AG04450 (cell line): ENCODE data around the gene ITPR1. TPM values are rescaled to one million over a fixed set of nuclear protein-coding genes. Genes with fewer than 3 reads are reported as not detected.

ENCODE experiments used
- CTCF ChIA-PET: fragments of 300-600, 350-600 bp; formaldehyde crosslinking; extraction: SDS; loops from one replicate; lab custom pipeline; 2022; ENCODE audit warnings: antibody characterized with exemption, inconsistent platforms; lab: Charles Lee
- POLR2A ChIA-PET: fragments of 350-600 bp; formaldehyde crosslinking; extraction: SDS; loops from one replicate; lab custom pipeline; 2021; ENCODE audit warnings: antibody characterized with exemption, inconsistent platforms; lab: Yijun Ruan, JAX
- DNase-seq: peaks from one replicate; pipeline ENCODE4 v3.0.0-alpha.2; 2011; ENCODE audit warnings: low read depth, low spot score
- H3K27ac ChIP-seq: one replicate; pipeline ENCODE4 v1.5.1; 2012; ENCODE audit warnings: low read depth, low read length, control low read depth
- H3K27me3 ChIP-seq: one replicate; pipeline ENCODE4 v1.6.0; 2012; ENCODE audit warnings: low read length; ENCODE audit not compliant: control insufficient read depth, insufficient read depth
- H3K4me3 ChIP-seq: 2 replicates; pipeline ENCODE4 v1.5.1; 2011; ENCODE audit warnings: mild to moderate bottlenecking, low read depth, low read length, control low read depth
- H3K9me3 ChIP-seq: 2 replicates; pipeline ENCODE4 v1.5.1; 2012; ENCODE audit warnings: low read length; ENCODE audit not compliant: control insufficient read depth, insufficient read depth
- CTCF ChIP-seq: IDR thresholded peaks from 2 replicates; pipeline ENCODE4 v1.5.1; 2011; ENCODE audit warnings: low read depth, low read length, control low read depth, inconsistent platforms
- polyA plus RNA-seq: library from polyadenylated mRNA; depleted of rRNA; stranded (reverse); fragments of >200 nt; gene quantifications from 2 replicates; pipeline ENCODE4 v1.2.3, GENCODE V29; 2011

Gene ITPR1
- polyA plus RNA-seq, 1 experiment, result 7.4 TPM

DNA sequence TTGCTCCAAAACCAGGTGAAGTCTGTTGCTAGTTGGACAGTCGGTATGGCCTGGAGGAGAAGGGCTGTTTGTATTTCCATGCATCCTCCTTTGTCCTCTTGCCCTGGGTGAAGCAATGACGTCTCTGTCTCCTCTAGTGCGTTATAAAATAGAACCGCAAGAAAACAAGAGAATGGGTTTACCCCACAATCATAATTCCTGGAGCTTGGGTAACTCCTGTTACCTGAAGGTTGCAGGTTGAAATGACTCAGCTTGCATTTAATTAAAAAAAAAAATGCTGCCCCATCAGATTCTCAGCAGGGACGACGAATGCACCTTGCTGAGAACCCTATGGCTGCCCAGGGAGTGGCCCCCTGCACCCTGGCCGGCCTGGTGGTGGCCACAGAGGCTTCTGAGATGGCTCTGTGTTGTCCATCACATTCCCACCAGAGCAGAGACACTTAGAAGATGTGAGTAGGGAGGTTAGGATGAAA is 257.9 kb downstream of the ITPR1 start:
- Histone ChIP-seq H3K9me3 (peaks cover 8% of the 10 kb centered on the region), H3K4me3 (no peak overlapping the region), H3K27ac (peak overlapping the region; percentile 31), H3K27me3 (peaks cover 12% of the 10 kb centered on the region)
- no peak for DNase-seq
- POLR2A ChIA-PET, result interaction anchor here (0.6 to 0.7 kb wide), 2 partner anchors 71 to 103 kb away, joined by 5 to 7 read pairs; no protein-coding TSS in a partner anchor
- TF ChIP-seq CTCF, result no peak
- CTCF ChIA-PET, result interaction anchor here (0.6 to 1.6 kb wide), 3 partner anchors 21 to 226 kb away, joined by 3 to 4 read pairs (median 3); no protein-coding TSS in a partner anchor

- TF ChIP-seq CTCF, result no peak
- POLR2A ChIA-PET, result interaction anchor here (0.6 kb wide), 1 partner anchor 103 kb away, joined by 7 read pairs; no protein-coding TSS in a partner anchor
- no peak overlapping the region for H3K4me3 ChIP-seq
- DNase-seq, result peak; percentile 61
- peak overlapping the region; percentile 52 for H3K27ac ChIP-seq
- CTCF ChIA-PET, result interaction anchor here (1.3 kb wide), 1 partner anchor 225 kb away, joined by 3 read pairs; no protein-coding TSS in a partner anchor
- H3K27me3 ChIP-seq, result peaks cover 12% of the 10 kb centered on the region
- H3K9me3 ChIP-seq, result peaks cover 5% of the 10 kb centered on the region
Measured at GRCh38 chr3:4751502-4752101, 258.5 kb downstream of the ITPR1 start.

DNA sequence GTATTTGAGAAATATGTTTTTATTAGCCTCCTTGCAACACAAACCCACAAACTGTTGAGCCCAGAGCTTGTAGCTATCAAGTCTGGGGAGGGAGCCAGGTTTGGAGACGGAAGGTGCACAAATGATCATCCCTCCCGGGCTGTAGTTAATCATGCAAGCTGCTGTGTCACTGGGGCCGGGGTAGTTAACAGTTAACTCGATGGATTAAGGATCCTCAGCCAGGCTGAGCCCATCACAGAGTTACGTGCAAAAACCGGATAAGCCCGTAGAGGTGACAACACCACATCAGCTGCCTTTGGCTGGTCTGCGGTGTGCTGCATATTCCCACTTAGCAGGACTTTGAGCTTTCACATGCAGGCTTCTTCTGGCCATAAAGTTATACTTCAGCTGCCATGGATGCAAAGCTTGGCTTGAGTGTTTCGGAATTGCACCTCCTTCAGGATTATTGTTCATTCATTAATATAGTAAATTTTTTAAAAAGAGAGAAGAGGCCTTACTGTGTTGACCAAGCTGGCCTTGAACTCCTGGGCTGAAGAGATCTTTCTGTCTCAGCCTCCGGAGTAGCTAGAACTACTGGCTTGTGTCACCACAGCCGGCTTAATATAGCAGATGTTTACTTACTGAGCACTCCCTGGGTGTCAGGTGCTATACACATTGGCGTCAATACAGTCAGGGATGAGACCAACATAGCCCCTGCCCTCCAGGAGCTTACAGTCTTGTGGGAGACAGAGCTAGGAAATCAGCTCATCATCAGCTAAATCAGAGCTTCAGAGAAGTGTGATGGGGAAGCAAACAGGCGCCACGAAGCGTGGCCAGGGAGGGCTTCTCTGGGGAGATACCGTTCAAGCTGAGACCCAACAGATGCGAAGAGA is 259.3 kb downstream of the ITPR1 start:
- DNase-seq, result no peak
- POLR2A ChIA-PET, result no interaction called here

GRCh38 chr3:4753073-4753691 is 260.0 kb downstream of the ITPR1 start:
- ChIA-PET POLR2A (no interaction called here), CTCF (no interaction called here)
- peaks cover 12% of the 10 kb centered on the region for H3K27me3 ChIP-seq
- H3K27ac ChIP-seq, result no peak overlapping the region
- H3K9me3 ChIP-seq, result peaks cover 5% of the 10 kb centered on the region; the same call in 1 of the 2 replicates
- TF ChIP-seq CTCF, result no peak
- no peak for DNase-seq
- no peak overlapping the region for H3K4me3 ChIP-seq

More for the DNA sequence above, 259.3 kb downstream of the ITPR1 start:
- Histone ChIP-seq H3K27me3 (peaks cover 12% of the 10 kb centered on the region), H3K27ac (no peak overlapping the region), H3K9me3 (peaks cover 5% of the 10 kb centered on the region; the same call in 1 of the 2 replicates), H3K4me3 (no peak overlapping the region)
- CTCF ChIA-PET, result interaction anchor here (1.3 kb wide), 1 partner anchor 224 kb away, joined by 3 read pairs; no protein-coding TSS in a partner anchor
- no peak for TF ChIP-seq CTCF
